ENCODE measurements around the gene PHACTR3.
"Not testable (repeated sequence)": the region's sequence is repeated elsewhere in the genome, so short reads cannot be mapped to it uniquely, and the experiment has no call there.

PHACTR3 gene

GRCh38 chr20:59596690-59597089 is 7.7 kb upstream of the PHACTR3 start:
- no peak for DNase-seq

DNA sequence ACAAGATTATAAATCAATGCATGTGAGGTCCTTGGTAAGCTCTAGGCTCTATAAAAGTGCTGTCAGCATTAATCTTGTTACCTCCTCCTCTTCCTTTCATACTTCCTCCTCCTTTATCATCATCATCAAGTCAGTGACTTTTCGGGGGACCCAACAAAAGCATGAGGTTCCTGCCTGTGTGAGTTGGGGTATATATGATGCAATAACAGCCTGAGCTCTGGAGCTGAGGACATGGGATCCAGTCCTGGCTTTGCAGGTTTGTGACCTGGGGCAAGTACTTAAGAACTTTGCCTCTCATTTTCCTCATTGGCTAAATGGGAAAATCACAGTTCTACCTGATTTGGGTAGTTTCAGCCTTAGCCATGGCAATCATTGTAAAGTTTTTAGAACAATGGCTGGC is 7.1 kb upstream of the PHACTR3 start:
- DNase-seq, result no peak

DNA sequence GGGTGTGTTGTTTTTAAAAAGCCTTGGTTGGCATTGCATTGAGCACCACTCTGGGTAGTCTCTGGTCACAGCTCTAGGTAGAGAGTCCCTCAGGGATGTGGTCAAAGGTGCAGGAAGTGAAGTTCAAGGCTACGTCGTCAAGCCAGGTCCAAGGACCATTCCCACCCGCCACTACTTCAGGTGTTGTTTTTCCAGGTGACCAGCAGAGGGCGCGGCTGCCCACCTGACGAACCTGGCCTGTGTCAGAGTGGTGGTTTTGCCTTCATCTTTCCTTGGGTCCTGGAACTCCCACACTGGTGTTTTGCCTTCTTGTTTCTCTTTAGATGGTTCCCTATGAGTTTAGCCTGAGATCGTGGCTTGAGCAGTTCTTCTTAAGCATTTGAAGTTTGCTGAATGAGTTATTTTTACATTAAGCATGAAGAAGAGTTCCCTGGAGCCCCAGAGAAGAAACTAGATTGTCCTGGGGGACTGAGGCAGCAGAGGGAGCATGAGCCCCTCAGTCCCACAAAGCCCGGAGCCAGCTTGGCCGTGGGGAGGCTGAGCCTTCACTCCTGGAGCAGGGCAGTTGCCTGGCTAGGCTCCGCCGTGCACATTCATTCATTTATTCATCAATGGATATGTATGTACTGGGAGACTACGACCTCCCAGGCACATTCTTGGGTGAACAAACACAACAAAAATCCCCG is 5.6 kb upstream of the PHACTR3 start:
- peak; percentile 27 for DNase-seq

DNA sequence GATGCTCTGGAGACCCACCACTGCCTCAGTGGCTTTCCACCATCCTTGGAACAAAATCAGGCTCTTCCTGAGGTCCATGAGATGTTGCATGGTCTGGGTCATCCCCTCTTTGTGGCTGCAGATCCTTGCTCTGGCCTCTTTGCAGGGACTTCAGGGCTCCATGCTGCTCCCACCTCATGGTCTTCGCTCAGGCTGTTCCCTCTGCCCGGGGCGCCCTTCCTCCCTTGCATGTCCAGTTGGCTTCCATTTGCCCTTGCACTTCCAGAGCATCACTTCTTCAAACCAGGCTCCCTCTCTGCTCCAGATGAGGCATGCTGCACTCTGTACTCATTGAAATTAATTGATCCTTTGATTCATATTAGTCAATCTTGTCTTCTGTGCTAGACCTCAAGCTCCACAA is 4.4 kb upstream of the PHACTR3 start:
- no peak for DNase-seq

GRCh38 chr20:59600472-59600871 is 3.9 kb upstream of the PHACTR3 start:
- DNase-seq, result no peak

GRCh38 chr20:59602546-59603080 is 1.7 kb upstream of the PHACTR3 start:
- no peak for DNase-seq

- DNase-seq, result no peak
Measured at GRCh38 chr20:59603176-59603575, 1.2 kb upstream of the PHACTR3 start.

DNA sequence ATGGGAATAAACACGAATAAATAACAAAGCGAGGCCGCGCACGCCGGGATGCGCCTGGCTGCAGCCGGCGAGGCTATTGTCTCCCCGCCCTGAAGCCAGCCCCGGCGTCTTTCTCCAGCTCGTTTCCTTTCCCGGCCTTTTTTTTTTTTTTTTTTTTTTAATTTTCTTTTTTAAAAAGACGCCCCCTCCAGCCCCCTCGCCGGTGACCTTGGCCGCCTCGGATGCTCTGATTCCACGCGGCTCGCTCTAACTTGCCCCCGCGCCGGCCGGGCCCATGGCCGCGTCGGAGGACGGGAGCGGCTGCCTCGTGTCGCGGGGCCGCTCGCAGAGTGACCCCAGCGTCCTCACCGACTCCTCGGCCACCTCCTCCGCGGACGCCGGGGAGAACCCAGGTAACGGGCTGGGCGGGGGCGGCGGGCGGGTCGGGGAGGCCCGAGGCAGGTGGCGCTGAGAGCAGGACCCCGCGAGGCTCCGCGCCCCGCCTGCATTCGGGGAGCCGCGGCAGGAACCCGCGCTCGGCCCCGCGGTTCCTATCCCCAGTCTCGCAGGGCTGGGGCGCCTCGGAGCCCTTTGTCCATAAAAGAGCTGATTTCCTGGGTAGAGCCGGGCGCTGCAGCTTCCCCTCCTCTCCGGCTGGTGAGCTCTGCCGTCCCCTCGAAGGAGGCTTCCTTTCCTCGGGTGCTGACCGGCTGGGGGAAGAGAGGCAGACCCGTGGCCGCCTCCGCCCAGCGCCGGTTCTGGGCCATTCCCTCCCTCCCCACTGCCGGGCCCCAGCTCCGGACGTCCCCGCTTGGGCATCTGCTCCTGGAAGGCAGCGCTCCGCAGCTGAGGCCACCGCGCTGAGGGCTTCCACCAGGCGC is 631 bp downstream of the PHACTR3 start:
- DNase-seq, result no peak

- DNase-seq, result no peak
Measured at GRCh38 chr20:59605601-59606364, 1.4 kb downstream of the PHACTR3 start.

DNA sequence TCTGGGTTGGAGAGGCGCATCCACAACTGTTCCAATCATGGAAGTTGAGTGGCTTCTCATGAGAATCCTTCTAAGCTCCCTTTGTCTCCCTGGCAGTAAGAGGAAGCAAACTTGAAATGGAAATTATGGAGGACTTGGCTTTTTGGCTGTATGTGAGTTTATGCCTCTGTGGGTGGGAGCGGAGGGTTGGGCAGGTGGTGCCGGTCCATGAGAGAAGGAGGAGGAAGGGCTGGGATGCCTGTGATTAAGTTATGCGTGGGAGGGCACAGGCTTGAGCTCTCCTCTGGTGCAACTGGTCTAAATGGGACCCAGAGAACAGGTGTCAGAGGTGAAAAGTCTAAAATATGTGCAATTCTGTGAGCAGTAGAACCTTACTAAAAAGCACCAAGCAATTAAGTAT is 2.2 kb downstream of the PHACTR3 start:
- no peak for DNase-seq

DNA sequence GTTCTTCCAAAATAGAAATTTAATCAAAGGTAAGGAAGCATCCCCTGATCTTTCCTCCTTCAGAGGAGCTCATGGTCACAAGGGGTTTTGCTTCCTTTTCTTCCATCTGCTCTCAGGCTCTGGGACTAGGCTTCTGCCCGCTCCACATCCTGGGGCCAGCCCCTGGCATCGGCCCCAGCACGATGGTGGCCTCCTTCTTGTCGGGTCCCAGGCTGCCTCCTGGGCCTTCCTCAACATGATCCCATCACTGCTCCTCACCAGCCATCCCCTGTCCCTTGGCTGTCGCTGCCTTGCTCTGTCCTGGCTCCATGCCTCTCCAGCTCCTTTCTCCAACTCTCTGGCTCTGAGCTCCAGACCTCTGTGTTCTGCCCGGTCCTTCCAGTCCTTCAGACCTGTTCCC is 4.1 kb downstream of the PHACTR3 start:
- no peak for DNase-seq

DNA sequence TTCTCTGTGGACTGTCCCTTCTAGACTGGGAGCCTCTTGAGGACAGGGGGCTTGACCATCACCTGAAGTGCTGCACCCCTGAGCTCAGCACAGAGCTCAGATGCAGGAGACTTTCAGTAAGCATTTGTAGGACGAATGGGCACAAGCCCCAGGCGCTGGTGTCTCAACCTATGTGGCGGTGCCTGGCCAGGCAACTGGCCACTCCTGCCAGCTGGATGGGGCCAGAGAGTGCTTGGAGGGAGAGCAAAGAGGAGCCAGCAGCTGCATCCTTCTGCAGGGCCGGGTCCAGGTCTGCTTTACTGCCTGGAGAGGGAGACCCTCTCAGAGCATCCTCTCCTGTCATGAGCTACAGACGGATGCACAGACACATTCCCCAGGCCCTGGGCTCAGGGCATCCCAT is 4.5 kb downstream of the PHACTR3 start:
- no peak for DNase-seq

DNA sequence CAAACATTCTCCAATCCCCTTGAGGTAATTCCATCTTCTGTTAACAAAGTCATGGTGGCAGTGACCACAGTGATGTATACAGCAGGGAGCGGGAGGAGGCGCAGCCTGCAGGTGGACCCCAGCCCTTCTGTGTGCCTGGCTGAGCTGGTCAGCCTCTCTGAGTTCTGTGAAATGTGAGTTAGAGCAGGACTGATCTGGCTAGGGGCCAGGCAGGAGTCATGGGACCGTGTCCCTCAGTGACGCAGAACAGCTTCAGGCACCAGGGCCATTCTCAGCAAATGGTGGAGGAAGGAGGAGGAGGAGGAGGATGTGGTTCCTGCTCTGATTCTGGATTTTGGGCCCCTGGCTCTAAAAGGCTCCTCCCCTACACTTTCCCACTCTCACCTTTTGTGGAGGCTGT is 6.9 kb downstream of the PHACTR3 start:
- no peak for DNase-seq

GRCh38 chr20:59613861-59614260 is 9.5 kb downstream of the PHACTR3 start:
- no peak for DNase-seq

GRCh38 chr20:59614714-59615113 is 10.4 kb downstream of the PHACTR3 start:
- no peak for DNase-seq

GRCh38 chr20:59616306-59616705 is 12.0 kb downstream of the PHACTR3 start:
- no peak for DNase-seq

- no peak for DNase-seq
Measured at GRCh38 chr20:59617221-59617620, 12.9 kb downstream of the PHACTR3 start.

- no peak for DNase-seq
Measured at GRCh38 chr20:59618131-59618530, 13.8 kb downstream of the PHACTR3 start.

GRCh38 chr20:59618585-59618984 is 14.2 kb downstream of the PHACTR3 start:
- DNase-seq, result not testable (repeated sequence)

- DNase-seq, result no peak
Measured at GRCh38 chr20:59620860-59621505, 16.6 kb downstream of the PHACTR3 start.

- DNase-seq, result no peak
Measured at GRCh38 chr20:59622496-59622895, 18.2 kb downstream of the PHACTR3 start.

- no peak for DNase-seq
Measured at GRCh38 chr20:59623133-59623532, 18.8 kb downstream of the PHACTR3 start.

DNA sequence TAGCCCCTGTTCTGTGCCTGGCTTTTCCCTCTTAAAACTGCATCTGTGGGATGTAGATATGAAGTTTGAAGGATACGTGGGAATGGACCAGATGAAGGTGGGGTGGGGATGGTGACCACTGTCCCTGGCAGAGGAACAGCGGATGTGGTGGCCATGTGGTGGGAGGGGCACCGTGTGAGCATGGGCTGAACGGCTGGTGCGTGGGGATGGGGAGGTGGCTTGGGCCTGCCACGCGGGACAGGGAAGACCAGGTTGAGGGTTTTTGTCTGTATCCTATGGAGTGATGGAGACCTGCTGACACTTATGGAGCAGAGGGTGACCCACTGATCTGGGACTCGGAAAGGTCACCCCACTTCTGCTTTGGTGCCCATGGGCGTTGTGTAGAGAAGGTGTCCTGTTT is 19.2 kb downstream of the PHACTR3 start:
- no peak for DNase-seq
